ENCODE measurements around the gene C13orf46.

C13orf46 gene

GRCh38 chr13:113938246-113938645 lies 35.6 kb downstream of the C13orf46 start:
- DNase-seq (ENCODE audit: low read depth) = no peak

DNA sequence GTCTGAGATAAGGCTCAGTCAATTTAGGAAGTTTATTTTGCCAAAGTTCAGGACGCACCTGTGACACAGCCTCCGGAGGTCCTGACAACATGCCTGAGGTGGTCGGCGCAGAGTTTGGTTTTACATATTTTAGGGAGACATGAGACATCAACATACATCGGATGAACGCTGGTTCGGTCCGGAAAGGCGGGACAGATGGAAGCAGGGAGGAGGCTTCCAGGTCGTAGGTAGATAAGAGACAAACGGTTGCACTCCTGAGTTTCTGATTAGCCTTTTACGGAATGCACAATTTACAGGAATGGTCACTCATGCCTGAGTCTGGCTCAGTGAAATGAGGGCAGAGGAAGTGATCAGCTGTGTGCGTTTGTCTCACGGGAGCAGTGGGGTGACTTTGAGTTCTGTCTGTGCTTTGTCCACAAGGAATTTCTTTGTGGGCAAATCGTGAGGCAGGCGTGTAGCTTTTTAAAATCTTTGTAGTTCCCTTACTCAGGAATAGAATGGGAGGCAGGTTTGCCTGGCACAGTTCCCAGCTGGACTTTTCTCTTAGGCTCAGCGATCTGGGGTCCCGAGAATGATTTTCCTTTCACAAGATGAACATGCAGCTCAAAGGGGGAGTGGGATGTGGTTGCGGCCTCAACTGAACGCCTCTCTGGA lies 36.2 kb downstream of the C13orf46 start:
- DNase-seq (ENCODE audit: low read depth) = no peak

DNA sequence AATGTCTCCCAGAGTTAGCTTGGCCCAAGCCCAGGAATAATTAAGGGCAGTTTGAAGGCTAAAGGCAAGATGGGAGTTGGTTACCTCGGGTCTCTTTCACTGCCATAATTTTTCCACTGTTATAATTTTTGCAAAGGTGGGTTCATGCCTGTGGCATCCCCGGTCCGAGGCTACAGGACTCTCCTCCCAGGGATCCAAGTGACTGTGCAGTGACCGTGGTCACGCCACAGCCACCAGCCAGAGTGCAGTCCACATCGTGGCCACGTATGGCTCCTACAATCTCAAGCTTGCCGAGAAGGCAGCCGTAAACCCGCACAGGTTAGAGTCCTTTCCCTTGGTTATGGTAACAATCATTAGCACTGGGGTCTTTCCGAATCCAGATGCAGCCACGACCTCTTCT lies 36.8 kb downstream of the C13orf46 start:
- no peak for DNase-seq (ENCODE audit: low read depth)

- no peak for DNase-seq (ENCODE audit: low read depth)
Observed at GRCh38 chr13:113936166-113936965, 37.5 kb downstream of the C13orf46 start.

GRCh38 chr13:113935001-113935844 lies 38.7 kb downstream of the C13orf46 start:
- no peak for DNase-seq (ENCODE audit: low read depth)

- no peak for DNase-seq (ENCODE audit: low read depth)
Observed at GRCh38 chr13:113934576-113934975, 39.3 kb downstream of the C13orf46 start.

GRCh38 chr13:113933901-113934300 lies 40.0 kb downstream of the C13orf46 start:
- DNase-seq (ENCODE audit: low read depth) = no peak

DNA sequence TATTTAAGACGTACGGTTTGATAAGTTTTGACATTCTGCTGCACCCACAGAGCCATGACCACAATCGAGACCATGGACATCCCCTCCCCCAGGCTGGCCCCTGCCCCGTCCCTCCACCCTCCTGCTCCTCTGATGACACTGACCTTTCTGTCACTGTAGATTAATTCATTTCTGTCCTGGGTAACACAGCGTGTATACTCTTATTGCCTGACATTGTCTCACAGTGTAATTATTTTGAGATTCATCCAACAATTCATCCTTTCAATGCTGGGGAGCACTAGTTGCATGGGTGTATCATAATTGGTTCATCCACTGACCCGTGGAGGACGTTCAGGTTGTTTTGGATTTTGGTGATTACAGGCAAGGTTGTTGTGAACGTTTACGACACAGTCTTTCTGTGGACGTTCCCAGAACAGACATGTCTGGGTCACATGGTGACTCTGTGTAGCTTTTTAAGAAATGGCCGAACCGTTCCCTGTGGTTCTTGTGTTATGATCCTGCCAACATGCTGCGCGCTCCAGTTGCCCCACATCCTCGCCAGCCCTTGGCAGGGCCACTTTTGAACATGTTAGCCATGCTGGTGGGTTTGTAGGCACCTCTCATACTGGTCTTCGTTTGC lies 41.9 kb downstream of the C13orf46 start:
- DNase-seq (ENCODE audit: low read depth) = no peak

- DNase-seq (ENCODE audit: low read depth) = no peak
Observed at GRCh38 chr13:113930671-113931637, 42.9 kb downstream of the C13orf46 start.

DNA sequence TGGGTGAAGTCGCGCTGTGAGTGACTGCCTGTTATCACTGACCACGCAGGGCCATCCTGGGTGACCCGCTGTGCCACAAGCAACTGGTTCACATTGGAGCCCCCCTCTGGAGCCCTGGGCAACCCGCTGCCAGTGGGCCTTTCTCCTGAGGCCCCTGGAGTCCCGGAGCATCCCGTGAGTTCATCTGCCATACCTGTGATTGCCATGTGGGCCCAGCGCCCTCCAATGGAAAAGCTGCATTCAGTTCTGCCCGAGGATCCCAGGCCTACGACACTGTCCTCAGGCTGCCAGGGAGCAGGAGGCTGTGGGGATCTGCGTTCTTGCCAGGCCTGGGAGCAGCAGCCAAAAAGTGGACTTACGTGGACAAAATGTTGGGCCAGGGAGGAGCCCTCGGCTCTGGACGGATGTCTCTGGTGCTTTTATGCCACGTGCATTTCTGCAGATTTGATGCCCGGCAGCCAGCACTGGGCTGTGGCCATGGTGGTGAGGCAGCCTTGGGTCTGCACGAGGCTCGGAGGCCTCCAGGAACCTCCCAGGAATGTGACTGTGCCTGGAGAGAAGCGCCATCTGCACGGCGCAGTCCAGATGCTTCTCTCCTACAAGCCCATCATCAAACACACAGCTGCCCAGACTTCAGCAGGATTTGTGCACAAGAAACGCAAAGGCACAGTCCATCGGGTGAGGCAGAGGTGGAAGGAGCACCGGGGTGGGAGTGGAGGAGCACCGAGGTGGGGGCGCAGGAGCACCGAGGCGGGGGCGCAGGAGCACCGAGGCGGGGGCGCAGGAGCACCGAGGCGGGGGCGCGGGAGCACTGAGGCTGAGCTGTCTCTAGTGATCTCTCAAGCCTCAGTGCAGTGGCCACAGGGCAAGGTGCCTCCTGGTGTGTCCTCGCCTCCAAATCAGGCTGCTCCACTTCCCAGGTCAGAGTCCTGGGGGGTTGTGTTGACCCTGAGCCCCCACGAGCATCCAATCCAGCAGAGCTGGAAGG lies 44.0 kb downstream of the C13orf46 start:
- no peak for DNase-seq (ENCODE audit: low read depth)

DNA sequence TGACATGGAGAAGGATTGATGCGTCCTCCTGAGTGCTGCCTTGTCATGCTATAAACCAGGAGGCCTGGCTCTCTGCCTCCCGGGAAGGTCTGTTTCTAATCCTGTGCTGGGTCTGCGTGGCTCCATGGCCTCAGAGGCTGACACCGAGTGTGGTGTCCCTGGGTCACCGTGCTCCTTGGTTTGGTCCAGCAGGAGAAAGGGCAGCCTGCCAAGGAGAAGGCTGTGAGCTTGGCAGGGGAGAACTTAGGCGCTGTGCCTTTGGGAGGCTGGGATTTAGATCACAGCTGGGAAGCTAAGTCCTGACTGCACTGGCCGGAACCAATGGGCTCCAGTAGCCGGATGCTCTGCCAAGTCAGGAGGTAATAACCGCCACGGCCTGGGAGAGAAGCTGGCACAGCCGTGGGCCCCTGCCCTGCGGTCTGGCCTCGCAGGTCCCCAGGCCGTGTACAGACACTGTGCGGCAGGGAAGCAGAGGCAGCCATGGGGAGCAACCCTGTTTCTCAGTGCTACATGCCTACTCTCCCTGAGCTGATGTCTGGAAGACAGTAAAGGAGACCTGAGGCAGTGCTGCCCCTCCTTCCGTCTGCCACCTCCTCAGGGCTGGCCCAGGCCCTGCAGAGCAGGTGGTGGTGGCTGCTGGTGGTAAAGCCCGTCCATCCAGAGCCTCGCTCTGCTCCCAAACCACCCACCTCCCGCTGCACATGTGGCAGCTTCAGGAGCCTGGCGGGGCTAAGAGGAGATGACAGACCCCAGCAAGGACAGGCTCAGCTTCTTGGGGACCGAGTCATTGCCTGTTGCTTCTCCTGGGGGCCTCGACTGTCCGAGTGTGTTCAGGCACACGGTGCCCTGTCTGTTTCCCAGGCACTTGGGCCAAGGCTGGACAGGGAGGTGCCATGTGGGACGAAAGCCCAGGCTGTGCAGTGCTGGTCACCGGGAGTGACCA lies 44.9 kb downstream of the C13orf46 start:
- DNase-seq (ENCODE audit: low read depth) = no peak

GRCh38 chr13:113927661-113928581 lies 46.0 kb downstream of the C13orf46 start:
- DNase-seq (ENCODE audit: low read depth) = no peak

DNA sequence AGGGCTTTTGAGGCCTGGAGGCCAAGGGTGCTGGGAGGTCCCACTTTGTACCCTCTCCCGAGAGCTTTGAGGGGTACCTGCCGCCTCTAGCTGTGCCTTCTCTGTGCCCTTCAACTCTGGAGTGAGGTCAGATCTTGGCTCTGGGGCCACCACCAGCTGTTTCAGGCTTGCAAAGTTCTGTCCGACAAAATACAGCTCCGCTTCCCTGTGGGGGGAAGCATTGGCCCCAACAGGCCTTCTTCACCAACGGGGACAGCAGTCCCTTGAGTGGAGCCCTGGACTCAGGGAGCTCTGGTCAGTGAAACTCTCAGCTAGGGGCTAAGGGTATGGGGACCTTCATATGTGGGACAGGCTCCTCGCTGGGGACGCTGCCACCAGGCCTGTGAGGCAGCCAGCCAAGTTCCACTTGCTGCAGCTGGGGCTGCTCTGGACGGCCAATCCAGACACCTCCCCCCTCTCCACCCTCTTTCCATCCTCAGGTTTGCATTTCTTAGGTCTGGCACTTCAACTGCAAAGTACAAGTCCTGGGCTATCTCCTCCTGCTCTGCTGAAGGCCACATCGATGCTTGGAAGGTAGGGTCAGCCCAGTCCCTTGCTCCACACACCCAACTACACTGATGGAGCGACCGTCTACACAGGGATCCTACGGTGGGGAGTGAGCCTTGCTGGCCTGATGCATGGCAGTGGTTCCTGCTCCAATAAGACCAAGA lies 46.8 kb downstream of the C13orf46 start:
- DNase-seq (ENCODE audit: low read depth) = no peak

- DNase-seq (ENCODE audit: low read depth) = no peak
Observed at GRCh38 chr13:113926301-113926761, 47.5 kb downstream of the C13orf46 start.

GRCh38 chr13:113924184-113924901 lies 49.5 kb downstream of the C13orf46 start:
- DNase-seq (ENCODE audit: low read depth) = no peak

Data from activated T-cell treated with anti-CD3 and anti-CD28 coated beads for 1 hour (primary cell).